H1 (cell line): ENCODE measurements around the gene MTHFD1. TPM values are rescaled to one million over a fixed set of nuclear protein-coding genes. Genes with fewer than 3 reads are reported as not detected.
A peak's percentile ranks its signal among the peaks of the same experiment; 100 is the strongest.

Source experiments
- CTCF ChIA-PET: fragments of 300-600 bp; sonication (Branson Sonifier 250); formaldehyde crosslinking; loops from one replicate; lab custom pipeline; 2021; ENCODE audit not compliant: partially characterized antibody; lab: Charles Lee
- POLR2A ChIA-PET: fragments of 300-600 bp; sonication (Branson Sonifier 250); formaldehyde crosslinking; loops from one replicate; lab custom pipeline; 2021; ENCODE audit warnings: inconsistent platforms; ENCODE audit not compliant: partially characterized antibody; lab: Charles Lee
- DNase-seq, 2 experiments: peaks; one replicate each; pipeline versions ENCODE4 v3.0.0 to v3.0.0-alpha.2; 2010 to 2022; ENCODE audit warnings: low spot score in 2 of 2, low read depth in 1 of 2, mixed read lengths in 1 of 2
- FAIRE-seq: peaks from 2 replicates; lab custom pipeline; 2011; peaks lifted over from hg19 to GRCh38; lab: Jason Lieb, UNC
- H2AFZ ChIP-seq: 2 replicates; pipeline ENCODE4 v1.8.1; 2012; ENCODE audit warnings: low read length, inconsistent platforms
- H2AK5ac ChIP-seq: 2 replicates; pipeline ENCODE4 v1.6.1; 2013; ENCODE audit warnings: low read depth, low read length
- H2BK120ac ChIP-seq: replicated peaks from 2 replicates; pipeline ENCODE3; 2013; ENCODE audit warnings: low read depth, low read length, inconsistent platforms
- H2BK12ac ChIP-seq: 2 replicates; pipeline ENCODE4 v1.6.1; 2013; ENCODE audit warnings: low read depth, low read length
- H2BK15ac ChIP-seq: 2 replicates; pipeline ENCODE4 v1.6.1; 2013; ENCODE audit warnings: low read length
- H2BK20ac ChIP-seq: 2 replicates; pipeline ENCODE4 v1.6.1; 2013; ENCODE audit warnings: low read length
- H2BK5ac ChIP-seq: 2 replicates; pipeline ENCODE4 v1.6.1; 2013; ENCODE audit warnings: low read depth, low read length
- H3K14ac ChIP-seq: 2 replicates; pipeline ENCODE4 v1.6.1; 2013; ENCODE audit warnings: inconsistent platforms; ENCODE audit not compliant: insufficient read length
- H3K18ac ChIP-seq: 2 replicates; pipeline ENCODE4 v1.6.1; 2013; ENCODE audit warnings: low read length; ENCODE audit errors: extremely low read depth
- H3K23ac ChIP-seq: 2 replicates; pipeline ENCODE4 v1.6.1; 2013; ENCODE audit warnings: inconsistent platforms; ENCODE audit not compliant: insufficient read length
- H3K23me2 ChIP-seq: 2 replicates; pipeline ENCODE4 v1.6.1; 2013; ENCODE audit warnings: low read depth, low read length
- H3K27ac ChIP-seq: 2 replicates; pipeline ENCODE4 v1.6.1; 2011; ENCODE audit warnings: low read depth, low read length, inconsistent platforms
- H3K27me3 ChIP-seq, 4 experiments: replicated peaks in 1 of 4; 1 replicate in 1 of 4; 2 replicates in 3 of 4; pipeline versions ENCODE4 v1.6.1 to v1.8.1; 2011 to 2013; ENCODE audit warnings: low read length in 3 of 4, mild to moderate bottlenecking in 3 of 4, inconsistent platforms in 2 of 4, mixed read lengths in 2 of 4, moderate library complexity in 1 of 4; ENCODE audit not compliant: control insufficient read depth in 3 of 4, insufficient read depth in 3 of 4; ENCODE audit errors: extremely low read depth in 1 of 4
- H3K36me3 ChIP-seq, 4 experiments: 2 replicates each; pipeline versions ENCODE4 v1.6.1 to v1.8.1; 2011 to 2013; ENCODE audit warnings: mild to moderate bottlenecking in 4 of 4, low read length in 3 of 4, moderate library complexity in 2 of 4, control low read depth in 1 of 4, inconsistent platforms in 1 of 4; ENCODE audit not compliant: insufficient read depth in 4 of 4, control insufficient read depth in 2 of 4
- H3K4ac ChIP-seq: replicated peaks from 2 replicates; pipeline ENCODE3; 2013; ENCODE audit warnings: low read length, low read depth, mixed read lengths, inconsistent platforms; ENCODE audit not compliant: insufficient read length
- H3K4me1 ChIP-seq, 4 experiments: replicated peaks in 1 of 4; 1 replicate in 1 of 4; 2 replicates in 3 of 4; pipeline versions ENCODE4 v1.6.1 to v1.8.1; 2011 to 2013; ENCODE audit warnings: low read length in 3 of 4, inconsistent platforms in 2 of 4, mixed read lengths in 1 of 4; ENCODE audit not compliant: insufficient read depth in 4 of 4, control insufficient read depth in 3 of 4
- H3K4me2 ChIP-seq, 2 experiments: 2 replicates each; pipeline versions ENCODE4 v1.6.1 to v1.8.1; 2011 to 2013; ENCODE audit warnings: low read depth in 2 of 2, low read length in 2 of 2, control low read depth in 1 of 2, inconsistent platforms in 1 of 2, mild to moderate bottlenecking in 1 of 2; ENCODE audit not compliant: insufficient read depth in 1 of 2
- H3K4me3 ChIP-seq, 4 experiments: fragments of 200-600, 300-600 bp in 1 of 4; sonication (generic), shearing (Covaris generic), sonication (Bioruptor Twin) in 1 of 4; 2 replicates each; pipeline versions ENCODE4 v1.5.1 to v1.8.1; 2011 to 2016; ENCODE audit warnings: low read length in 4 of 4, low read depth in 3 of 4, control low read depth in 2 of 4, inconsistent platforms in 2 of 4, mild to moderate bottlenecking in 2 of 4, mixed read lengths in 1 of 4, moderate library complexity in 1 of 4; ENCODE audit not compliant: insufficient read depth in 2 of 4; ENCODE audit errors: extremely low read depth in 1 of 4
- H3K56ac ChIP-seq: replicated peaks from 2 replicates; pipeline ENCODE3; 2013; ENCODE audit warnings: low read depth, mild to moderate bottlenecking, mixed read lengths, low read length, inconsistent platforms; ENCODE audit not compliant: insufficient read length
- H3K79me1 ChIP-seq: 2 replicates; pipeline ENCODE4 v1.6.1; 2013; ENCODE audit warnings: low read depth, low read length, control low read depth
- H3K79me2 ChIP-seq, 2 experiments: 2 replicates each; pipeline versions ENCODE4 v1.6.1 to v1.8.1; 2012 to 2013; ENCODE audit warnings: low read length in 2 of 2, mild to moderate bottlenecking in 2 of 2, inconsistent platforms in 1 of 2; ENCODE audit not compliant: insufficient read depth in 2 of 2, control insufficient read depth in 1 of 2
- H3K9ac ChIP-seq, 4 experiments: replicated peaks in 1 of 4; 1 replicate in 1 of 4; 2 replicates in 3 of 4; pipeline versions ENCODE4 v1.6.1 to v1.8.1; 2011 to 2013; ENCODE audit warnings: low read depth in 3 of 4, low read length in 3 of 4, control low read depth in 2 of 4, mild to moderate bottlenecking in 2 of 4, moderate library complexity in 2 of 4, inconsistent platforms in 1 of 4; ENCODE audit errors: extremely low read depth in 1 of 4
- H3K9me3 ChIP-seq, 2 experiments: 2 replicates each; pipeline versions ENCODE4 v1.6.1 to v1.8.1; 2012 to 2013; ENCODE audit warnings: mild to moderate bottlenecking in 2 of 2, moderate library complexity in 2 of 2, control low read depth in 1 of 2, inconsistent platforms in 1 of 2, low read depth in 1 of 2, low read length in 1 of 2, mixed read lengths in 1 of 2; ENCODE audit not compliant: insufficient read depth in 2 of 2
- H4K20me1 ChIP-seq, 2 experiments: replicated peaks in 1 of 2; 2 replicates each; pipeline versions ENCODE3 to v1.8.1; 2011 to 2013; ENCODE audit warnings: inconsistent platforms in 2 of 2, low read length in 2 of 2, mild to moderate bottlenecking in 1 of 2; ENCODE audit not compliant: insufficient read depth in 2 of 2, control insufficient read depth in 1 of 2
- H4K5ac ChIP-seq: 2 replicates; pipeline ENCODE4 v1.6.1; 2013; ENCODE audit warnings: low read length, low read depth, mixed read lengths, inconsistent platforms; ENCODE audit not compliant: insufficient read length
- H4K8ac ChIP-seq: 2 replicates; pipeline ENCODE4 v1.8.0; 2013; ENCODE audit warnings: mild to moderate bottlenecking, moderate library complexity, low read length, inconsistent platforms; ENCODE audit not compliant: insufficient read depth; ENCODE audit errors: extremely low read depth
- H4K91ac ChIP-seq: replicated peaks from 2 replicates; pipeline ENCODE3; 2013; ENCODE audit warnings: low read length, mixed read lengths, inconsistent platforms; ENCODE audit not compliant: insufficient read length
- ASH2L ChIP-seq: fragments of 200-600, 300-600 bp; sonication (generic); IDR thresholded peaks from one replicate; pipeline ENCODE4 v1.7.1; 2017; ENCODE audit warnings: low read length
- CHD2 ChIP-seq: IDR thresholded peaks from 2 replicates; pipeline ENCODE4 v1.6.1; 2012; ENCODE audit warnings: low read length, improper control_type of control experiment
- E2F6 ChIP-seq: IDR thresholded peaks from 2 replicates; pipeline ENCODE4 v1.6.1; 2012; ENCODE audit warnings: inconsistent platforms
- POU5F1 ChIP-seq: IDR thresholded peaks from 2 replicates; pipeline ENCODE4 v1.6.1; 2011; ENCODE audit warnings: low read depth, mild to moderate bottlenecking, low read length, moderate library complexity
- RFX5 ChIP-seq: IDR thresholded peaks from 2 replicates; pipeline ENCODE4 v1.6.1; 2011; ENCODE audit warnings: low read depth, low read length, improper control_type of control experiment, borderline replicate concordance
- TAF1 ChIP-seq: IDR thresholded peaks from 2 replicates; pipeline ENCODE4 v1.6.1; 2011; ENCODE audit warnings: mild to moderate bottlenecking, low read depth, low read length
- USF2 ChIP-seq: IDR thresholded peaks from 2 replicates; pipeline ENCODE4 v1.6.1; 2011; ENCODE audit warnings: low read length, improper control_type of control experiment
- YY1 ChIP-seq: IDR thresholded peaks from 2 replicates; pipeline ENCODE4 v1.6.1; 2011; ENCODE audit warnings: low read depth, mild to moderate bottlenecking, low read length
- WGBS, 2 experiments: shearing (Covaris generic) in 1 of 2; methylation state at CpG; one replicate each; pipeline versions ENCODE4 v1.1.6 to v1.1.7; 2013 to 2015; ENCODE audit warnings: low lambda C conversion rate in 2 of 2, mixed read lengths in 2 of 2, inconsistent platforms in 1 of 2, low coverage in 1 of 2, missing lambda C conversion rate in 1 of 2; ENCODE audit not compliant: insufficient replicate concordance in 2 of 2, insufficient coverage in 1 of 2, insufficient read length in 1 of 2; ENCODE audit errors: extremely low coverage in 1 of 2, missing lambda C conversion rate in 1 of 2; 5-methylcytosine and 5-hydroxymethylcytosine counted together
- polyA plus RNA-seq, 7 experiments: library from polyadenylated mRNA; depleted of rRNA in 3 of 7; stranded (reverse) in 5 of 7; unstranded in 2 of 7; fragments of >200 nt in 5 of 7; fragments of 200-250 nt in 2 of 7; gene quantifications; 1 replicate in 5 of 7; 2 replicates in 1 of 7; 4 replicates in 1 of 7; pipeline versions ENCODE4 v1.2.1 to v1.2.3, GENCODE V29; 2011 to 2013; ENCODE audit warnings: missing spikeins in 2 of 7, mixed read lengths in 2 of 7
- total RNA-seq: library from RNA; stranded (reverse); fragmentation: NEBNext Ultra II Directional; extraction: Animal tissue kit (Norgen Biotek cat#: 25700); gene quantifications from 2 replicates; pipeline ENCODE4 v1.2.1, GENCODE V29; 2021

MTHFD1 gene
- total and polyA plus RNA-seq, 2 of the 8 experiments (the other 6 are each of a cell fraction or from before 2014, with no cell fraction given): 79.7 to 332 TPM

GRCh38 chr14:64465191-64465822 lies 77.2 kb downstream of the MTHFD1 start, which contains the start of gene AKAP5:
TSS of gene AKAP5 (plus strand) at chr14:64465499. CDS start at chr14:64468395, 2,896 bp downstream.
- H3K27ac ChIP-seq: no peak within 1 kb of the TSS
- POLR2A ChIA-PET: interaction anchor here (0.7 to 6.1 kb wide), 8 partner anchors 8 to 128 kb away, joined by 3 to 52 read pairs (median 6); partner anchors contain the start of genes MTHFD1, ZBTB1 and ZBTB25
- TF ChIP-seq CHD2 (0 out of 2 replicates have a peak, but pooled peaks have one; percentile 12), USF2 (no peak), POU5F1 (no peak), TAF1 (no peak; the same call in 1 of the 2 replicates), E2F6 (peak; percentile 51), YY1 (no peak), RFX5 (no peak), ASH2L (no peak)

More at GRCh38 chr14:64465191-64465822, 77.2 kb downstream of the MTHFD1 start, which contains the start of gene AKAP5:
- no peaks in the 10 kb centered on the region for H3K79me1 ChIP-seq
- peaks cover 2 to 3% of the 10 kb centered on the region in 2 experiments for H4K20me1 ChIP-seq
- FAIRE-seq (no peak), DNase-seq (peak; percentile 50 to 91)
- H3K4me3 ChIP-seq: peak within 1 kb of the TSS; percentile 51 to 70 (median 63)
- peaks cover 13% of the 10 kb centered on the region for H3K23me2 ChIP-seq
- peaks cover 0 to 6% (median 4%) of the 10 kb centered on the region in 4 experiments; a peak in 4 of 7 replicates for H3K4me1 ChIP-seq
- H4K8ac ChIP-seq: no peak within 1 kb of the TSS
- H3K18ac ChIP-seq: no peak within 1 kb of the TSS; the same call in 1 of the 2 replicates
- H3K56ac ChIP-seq: no peak within 1 kb of the TSS
- no peak within 1 kb of the TSS for H4K91ac ChIP-seq
- H4K5ac ChIP-seq: no peak within 1 kb of the TSS
- no peak within 1 kb of the TSS for H3K23ac ChIP-seq
- CTCF ChIA-PET: interaction anchor here (0.6 to 2.0 kb wide), 9 partner anchors 10 to 171 kb away, joined by 3 to 6 read pairs (median 3); no protein-coding TSS in a partner anchor
- H2BK5ac ChIP-seq: no peak within 1 kb of the TSS
- peak within 1 kb of the TSS; percentile 83; the same call in 1 of the 2 replicates for H2AFZ ChIP-seq
- H3K14ac ChIP-seq: no peak within 1 kb of the TSS
- no peak within 1 kb of the TSS for H2BK15ac ChIP-seq
- H2BK120ac ChIP-seq: no peak within 1 kb of the TSS
- H3K9me3 ChIP-seq: no peaks in the 10 kb centered on the region
- H2BK20ac ChIP-seq: no peak within 1 kb of the TSS
- no peak within 1 kb of the TSS for H2BK12ac ChIP-seq
- no peak within 1 kb of the TSS for H3K4ac ChIP-seq
- peak within 1 kb of the TSS; percentile 85 to 89 for H3K4me2 ChIP-seq
- H2AK5ac ChIP-seq: no peak within 1 kb of the TSS
- 3% methylated on average over 42 of the region's 74 CpGs; no CpG with 5 or more reads in 1 of the 2 experiments for WGBS, 2 experiments
- no peaks in the 10 kb centered on the region for H3K27me3 ChIP-seq
- peaks cover 0 to 4% (median 0%) of the 10 kb centered on the region in 4 experiments; a peak in 3 of 8 replicates for H3K36me3 ChIP-seq
- peak within 1 kb of the TSS in 3 of 4 experiments; percentile 26 to 40 (median 39); a peak in 6 of 7 replicates for H3K9ac ChIP-seq
- H3K79me2 ChIP-seq: no peaks in the 10 kb centered on the region
